Right lobe of liver (tissue), 6 donors: ENCODE results near the gene KRTAP5-1. TPM values are rescaled to one million over a fixed set of nuclear protein-coding genes. Genes with fewer than 3 reads are reported as not detected.
A peak's percentile ranks its signal among the peaks of the same experiment; 100 is the strongest.

Experiments used
- ATAC-seq, 4 donors: fragments of 200-7000 bp; cut with Tn5 transposase; one replicate each; pipeline ENCODE4 v1.9.1; 2020; ENCODE audit warnings: mild to moderate bottlenecking in 4 of 4, moderate library complexity in 4 of 4
- DNase-seq, 3 donors: peaks; one replicate each; pipeline ENCODE4 v3.0.0-alpha.2; 2020
- H3K27ac ChIP-seq, 3 donors: fragments of 200-600 bp; one replicate each; pipeline ENCODE4 v1.8.0; 2022
- H3K27me3 ChIP-seq, 2 donors: fragments of 200-600 bp; one replicate each; pipeline ENCODE4 v1.8.0; 2022
- H3K36me3 ChIP-seq, 4 donors: fragments of 200-600 bp; sonication (generic) in 1 of 4; one replicate each; pipeline versions ENCODE4 v1.5.1 to v1.8.0; 2017 to 2022; ENCODE audit warnings: control low read depth in 1 of 4
- H3K4me1 ChIP-seq, 4 donors: fragments of 200-600 bp; sonication (generic) in 1 of 4; one replicate each; pipeline versions ENCODE4 v1.5.1 to v1.8.0; 2017 to 2022; ENCODE audit warnings: control low read depth in 1 of 4
- H3K4me3 ChIP-seq, 3 donors: fragments of 200-600 bp; one replicate each; pipeline ENCODE4 v1.8.0; 2022
- H3K9me3 ChIP-seq, 4 donors: fragments of 200-600 bp; sonication (generic) in 1 of 4; one replicate each; pipeline versions ENCODE4 v1.5.1 to v1.8.0; 2017 to 2022; ENCODE audit warnings: control low read depth in 1 of 4
- POLR2A ChIP-seq: fragments of 450-650 bp; IDR thresholded peaks from one replicate; pipeline ENCODE4 v1.6.1; 2017; ENCODE audit warnings: antibody characterized with exemption, mild to moderate bottlenecking
- WGBS: methylation state at CpG from one replicate; pipeline ENCODE4 v1.1.6; 2018; ENCODE audit warnings: low coverage, low lambda C conversion rate; ENCODE audit not compliant: insufficient coverage; ENCODE audit errors: missing lambda C conversion rate; 5-methylcytosine and 5-hydroxymethylcytosine counted together
- intact Hi-C, 2 donors: fragments of 100-400 bp; cut with DNase I; formaldehyde crosslinking; loops; one replicate each; pipeline versions ENCODE4 v1.11.2 to v1.14.1; 2022
- total RNA-seq, 6 experiments: library from RNA; depleted of rRNA in 2 of 6; stranded (reverse); fragments of >200 nt in 2 of 6; fragmentation: NEBNext Ultra II Directional in 3 of 6; extraction: Animal tissue kit (Norgen Biotek cat#: 25700) in 3 of 6; gene quantifications; one replicate each; pipeline versions ENCODE4 v1.1.0 to v1.2.4, GENCODE V29; 2016 to 2023
- TF ChIP-seq, protein P1 (sequence below), 4 donors: fragments of 200-600 bp in 3 of 4; fragments of 450-650 bp in 1 of 4; IDR thresholded peaks; one replicate each; pipeline versions ENCODE4 v1.5.1 to v1.8.0; 2016 to 2022; ENCODE audit warnings: antibody characterized with exemption in 4 of 4, mild to moderate bottlenecking in 2 of 4
- donor health status: DM: no; HTN: yes; CAD: no.
- donor health status: DM: no; HTN: no; CAD: no.
- donor health status: DM: no; HTN: no; CAD: no.
- donor health status: DM: no; HTN: yes; CAD: no.
- donor health status: DM: no; HTN: yes; CAD: no.

KRTAP5-1 gene
- total RNA-seq, 6 experiments from 2014 or later, result not detected

DNA sequence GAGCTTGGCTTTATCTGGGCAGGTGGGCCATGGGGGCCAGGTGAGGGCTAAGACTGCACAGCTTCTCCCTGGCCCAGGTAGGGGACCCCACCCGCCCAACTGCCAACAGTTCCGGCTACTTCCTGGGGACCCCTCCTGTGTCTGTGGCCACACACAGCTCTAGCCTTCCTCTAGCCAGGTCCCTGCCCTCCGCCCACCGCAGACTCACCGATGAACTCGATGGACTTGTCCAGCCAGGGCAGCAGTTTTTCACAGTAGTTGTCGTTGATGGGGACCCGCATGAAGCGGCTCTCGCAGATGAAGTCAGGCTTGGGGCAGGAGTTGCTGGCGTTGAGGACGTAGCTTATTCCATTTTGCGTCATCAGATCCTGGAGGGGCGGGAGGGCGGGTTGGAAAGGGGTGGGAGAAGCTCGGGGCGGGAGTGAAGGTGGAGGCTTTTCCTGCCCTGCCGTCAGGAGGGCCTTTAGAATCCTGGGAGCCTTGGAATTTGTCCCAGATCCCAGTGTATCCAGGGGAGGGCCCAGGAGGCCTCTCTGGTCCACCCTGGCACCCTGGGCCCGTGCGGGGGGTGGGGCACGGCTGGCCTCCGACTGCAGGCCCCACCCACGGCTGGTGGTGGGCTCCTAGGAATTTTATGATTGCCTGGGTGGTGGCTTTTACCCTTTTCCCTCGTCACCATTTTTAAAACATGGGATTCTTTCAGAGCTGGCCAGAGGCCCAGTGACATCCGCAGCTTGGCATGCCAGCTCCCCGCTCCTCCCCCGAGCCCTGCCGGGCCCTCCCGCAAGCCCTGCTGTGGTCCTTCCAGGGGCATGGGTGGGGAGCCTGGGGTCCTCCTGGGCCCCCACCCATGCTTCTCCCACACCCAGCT lies 26.9 kb downstream of the KRTAP5-1 start:
- 43% methylated on average over 2 of the region's 29 CpGs for whole genome bisulfite sequencing
- Histone ChIP-seq H3K27me3 (no peaks in the 10 kb centered on the region), H3K4me1 (peaks cover 0 to 18% (median 7%) of the 10 kb centered on the region in 4 donors), H3K27ac (peak overlapping the region in 2 of 3 donors; percentile 67 to 74), H3K4me3 (peak overlapping the region in 2 of 3 donors; percentile 9 to 31), H3K36me3 (no peaks in the 10 kb centered on the region), H3K9me3 (no peaks in the 10 kb centered on the region)
- TF ChIP-seq, protein P1, sequence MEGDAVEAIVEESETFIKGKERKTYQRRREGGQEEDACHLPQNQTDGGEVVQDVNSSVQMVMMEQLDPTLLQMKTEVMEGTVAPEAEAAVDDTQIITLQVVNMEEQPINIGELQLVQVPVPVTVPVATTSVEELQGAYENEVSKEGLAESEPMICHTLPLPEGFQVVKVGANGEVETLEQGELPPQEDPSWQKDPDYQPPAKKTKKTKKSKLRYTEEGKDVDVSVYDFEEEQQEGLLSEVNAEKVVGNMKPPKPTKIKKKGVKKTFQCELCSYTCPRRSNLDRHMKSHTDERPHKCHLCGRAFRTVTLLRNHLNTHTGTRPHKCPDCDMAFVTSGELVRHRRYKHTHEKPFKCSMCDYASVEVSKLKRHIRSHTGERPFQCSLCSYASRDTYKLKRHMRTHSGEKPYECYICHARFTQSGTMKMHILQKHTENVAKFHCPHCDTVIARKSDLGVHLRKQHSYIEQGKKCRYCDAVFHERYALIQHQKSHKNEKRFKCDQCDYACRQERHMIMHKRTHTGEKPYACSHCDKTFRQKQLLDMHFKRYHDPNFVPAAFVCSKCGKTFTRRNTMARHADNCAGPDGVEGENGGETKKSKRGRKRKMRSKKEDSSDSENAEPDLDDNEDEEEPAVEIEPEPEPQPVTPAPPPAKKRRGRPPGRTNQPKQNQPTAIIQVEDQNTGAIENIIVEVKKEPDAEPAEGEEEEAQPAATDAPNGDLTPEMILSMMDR (IDR thresholded peaks at IDR 0.05), result no peak
- TF ChIP-seq POLR2A, result no peak
- intact Hi-C loops, result no loop called here
- DNase-seq, result peak in 2 of 3 donors; percentile 72 to 73
- ATAC-seq, result peak in 3 of 4 donors; percentile 35 to 40 (median 39)

DNA sequence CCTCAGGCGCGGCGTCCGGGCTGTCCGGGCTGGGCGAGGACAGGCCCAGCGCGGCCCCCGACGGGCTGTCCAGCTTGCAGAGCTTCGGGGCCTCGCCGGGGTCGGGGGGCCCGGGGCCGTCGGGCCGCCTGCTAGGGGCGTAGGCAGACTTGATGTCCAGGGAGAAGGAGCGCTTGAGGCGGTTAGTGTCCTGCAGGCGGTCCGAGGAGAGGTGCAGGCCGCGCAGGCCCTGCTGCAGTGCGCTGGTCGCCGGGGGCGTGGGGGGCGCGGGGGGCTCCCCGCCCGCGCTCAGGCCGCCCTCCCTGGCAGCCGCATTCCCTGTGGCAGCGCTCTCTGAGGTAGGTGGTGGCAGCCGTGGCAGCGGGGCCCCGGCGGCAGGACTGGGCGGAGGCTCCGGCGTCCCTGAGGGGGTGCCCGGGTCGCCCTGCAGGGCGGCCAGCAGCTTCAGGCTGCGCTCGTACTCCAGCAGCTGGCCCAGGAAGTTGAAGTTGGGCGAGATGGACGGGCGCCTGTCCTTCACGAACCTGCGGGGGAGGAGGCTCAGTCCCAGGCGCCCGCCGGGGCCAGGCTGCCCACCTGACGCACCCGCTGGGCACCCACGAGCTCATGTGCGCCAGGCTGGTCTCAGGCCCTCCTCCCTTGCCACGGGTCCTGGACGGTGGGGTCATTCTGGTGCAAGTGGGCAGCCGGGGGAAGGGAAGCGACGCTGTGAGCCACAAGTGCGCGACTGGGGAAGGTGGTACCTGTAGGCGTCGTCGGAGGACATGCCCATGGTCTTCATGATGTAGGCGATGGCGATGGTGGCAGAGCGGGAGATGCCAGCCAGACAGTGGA lies 27.8 kb downstream of the KRTAP5-1 start:
- Histone ChIP-seq H3K27ac (no peak overlapping the region), H3K4me1 (peaks cover 0 to 18% (median 7%) of the 10 kb centered on the region in 4 donors), H3K27me3 (no peaks in the 10 kb centered on the region), H3K36me3 (no peaks in the 10 kb centered on the region), H3K9me3 (no peaks in the 10 kb centered on the region), H3K4me3 (no peak overlapping the region)
- ATAC-seq (no peak), DNase-seq (peak in 2 of 3 donors; percentile 37 to 48)
- WGBS, result no CpG with 5 or more reads among the region's 74 CpGs
- intact Hi-C loops, result no loop called here
- TF ChIP-seq, protein P1 (IDR thresholded peaks at IDR 0.05), result no peak
- no peak for TF ChIP-seq POLR2A

GRCh38 chr11:1556278-1556902 lies 28.7 kb downstream of the KRTAP5-1 start:
- H3K4me1 ChIP-seq, result peaks cover 0 to 18% (median 7%) of the 10 kb centered on the region in 4 donors

GRCh38 chr11:1555713-1556153 lies 29.4 kb downstream of the KRTAP5-1 start:
- WGBS, result 71% methylated on average over 5 of the region's 9 CpGs
- no peak for ATAC-seq
- Histone ChIP-seq H3K4me1 (peaks cover 0 to 18% (median 7%) of the 10 kb centered on the region in 4 donors), H3K27me3 (no peaks in the 10 kb centered on the region), H3K36me3 (no peaks in the 10 kb centered on the region), H3K27ac (no peak overlapping the region), H3K4me3 (no peak overlapping the region), H3K9me3 (no peaks in the 10 kb centered on the region)
- DNase-seq, result no peak
- TF ChIP-seq POLR2A, result no peak
- TF ChIP-seq, protein P1 (IDR thresholded peaks at IDR 0.05), result no peak
- intact Hi-C loops, result no loop called here

More at GRCh38 chr11:1556278-1556902, 28.7 kb downstream of the KRTAP5-1 start:
- no peaks in the 10 kb centered on the region for H3K9me3 ChIP-seq
- no peaks in the 10 kb centered on the region for H3K27me3 ChIP-seq
- no peak for ATAC-seq
- TF ChIP-seq, protein P1 (IDR thresholded peaks at IDR 0.05), result no peak
- no peak for TF ChIP-seq POLR2A
- H3K4me3 ChIP-seq, result no peak overlapping the region
- intact Hi-C loops, result no loop called here
- no peak for DNase-seq
- no peaks in the 10 kb centered on the region for H3K36me3 ChIP-seq
- no peak overlapping the region for H3K27ac ChIP-seq
- 78% methylated on average over 24 of the region's 63 CpGs for WGBS
